KOPT-K1 (cell line): ENCODE results near the gene SLBP.

ENCODE experiments used
- H3K27ac ChIP-seq: fragments of 200-600 bp; sonication (generic); 2 replicates; pipeline ENCODE4 v1.5.1; 2016; ENCODE audit warnings: antibody characterized with exemption, mild to moderate bottlenecking, low read depth, low read length; ENCODE audit not compliant: poor library complexity, severe bottlenecking
- H3K36me3 ChIP-seq: fragments of 200-600 bp; sonication (generic); 2 replicates; pipeline ENCODE4 v1.5.1; 2017; ENCODE audit warnings: antibody characterized with exemption, mild to moderate bottlenecking, low read length, moderate library complexity; ENCODE audit not compliant: insufficient read depth
- H3K9me3 ChIP-seq: fragments of 200-600 bp; sonication (generic); 2 replicates; pipeline ENCODE4 v1.5.1; 2017; ENCODE audit warnings: antibody characterized with exemption, low read length, mild to moderate bottlenecking; ENCODE audit not compliant: insufficient read depth, poor library complexity, severe bottlenecking

SLBP gene

DNA sequence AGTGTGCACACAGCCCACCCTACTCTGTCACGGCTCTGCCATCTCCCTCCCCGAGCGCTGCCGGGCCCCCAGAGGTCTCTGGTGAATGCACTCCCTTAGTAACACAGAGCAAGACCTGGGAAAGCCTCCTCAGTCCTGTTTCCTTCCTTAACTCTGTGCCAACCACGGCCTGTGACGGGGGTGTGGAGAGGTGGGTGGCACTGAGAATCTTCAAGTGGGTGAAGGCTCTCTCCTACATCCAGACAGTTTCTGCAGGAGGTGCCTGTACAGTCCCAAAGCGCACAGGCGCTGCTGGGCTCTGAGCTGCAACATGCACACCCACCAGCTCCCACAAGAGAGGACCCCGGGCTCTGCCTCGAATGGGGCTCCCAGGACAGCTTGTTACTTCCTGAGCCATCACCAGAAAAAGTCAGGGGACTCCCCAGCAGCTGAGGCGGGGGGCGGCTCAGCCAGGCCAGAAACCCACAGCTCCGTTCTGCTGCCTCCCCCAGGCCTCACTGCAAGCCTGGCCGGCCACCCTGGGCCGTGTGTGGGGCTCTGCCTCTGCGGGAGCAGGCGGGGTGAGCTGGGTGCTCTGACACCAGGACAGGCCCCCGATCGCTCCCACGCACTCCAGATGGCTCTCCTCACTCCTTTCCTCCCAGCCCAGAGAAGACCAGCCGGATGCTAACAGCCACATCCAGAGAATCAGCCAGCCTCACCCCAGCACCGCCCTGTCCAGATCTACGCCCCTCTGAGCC lies 57.7 kb downstream of the SLBP start:
- no peak overlapping the region for H3K27ac ChIP-seq
- H3K9me3 ChIP-seq, result no peaks in the 10 kb centered on the region
- no peaks in the 10 kb centered on the region for H3K36me3 ChIP-seq

DNA sequence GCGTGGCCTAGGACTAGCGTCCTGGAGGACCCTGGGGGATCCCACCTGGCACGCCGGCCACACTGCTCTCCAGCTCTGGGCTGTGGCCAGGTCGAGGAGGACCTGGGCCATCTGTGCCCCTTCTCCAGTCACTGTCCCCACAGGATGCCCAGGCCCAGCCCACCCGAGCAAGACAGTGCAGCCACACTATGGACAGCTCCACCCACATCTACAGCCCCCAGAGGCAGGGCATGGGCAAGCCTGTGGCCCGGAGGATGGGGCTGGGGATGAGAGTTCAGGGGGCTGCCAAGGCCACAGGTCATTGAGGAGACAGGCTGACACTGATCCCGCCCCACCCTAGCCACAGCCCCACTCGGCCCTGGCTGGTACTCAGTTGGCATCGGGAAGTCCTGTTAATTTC lies 58.3 kb downstream of the SLBP start:
- Histone ChIP-seq H3K9me3 (no peaks in the 10 kb centered on the region), H3K36me3 (no peaks in the 10 kb centered on the region), H3K27ac (no peak overlapping the region)

- Histone ChIP-seq H3K9me3 (no peaks in the 10 kb centered on the region), H3K27ac (no peak overlapping the region), H3K36me3 (no peaks in the 10 kb centered on the region)
These were observed 60.0 kb downstream of the SLBP start for GRCh38 chr4:1652088-1652487.

- no peak overlapping the region for H3K27ac ChIP-seq
- no peaks in the 10 kb centered on the region for H3K9me3 ChIP-seq
- no peaks in the 10 kb centered on the region for H3K36me3 ChIP-seq
These were observed 60.5 kb downstream of the SLBP start for GRCh38 chr4:1651609-1652008.

DNA sequence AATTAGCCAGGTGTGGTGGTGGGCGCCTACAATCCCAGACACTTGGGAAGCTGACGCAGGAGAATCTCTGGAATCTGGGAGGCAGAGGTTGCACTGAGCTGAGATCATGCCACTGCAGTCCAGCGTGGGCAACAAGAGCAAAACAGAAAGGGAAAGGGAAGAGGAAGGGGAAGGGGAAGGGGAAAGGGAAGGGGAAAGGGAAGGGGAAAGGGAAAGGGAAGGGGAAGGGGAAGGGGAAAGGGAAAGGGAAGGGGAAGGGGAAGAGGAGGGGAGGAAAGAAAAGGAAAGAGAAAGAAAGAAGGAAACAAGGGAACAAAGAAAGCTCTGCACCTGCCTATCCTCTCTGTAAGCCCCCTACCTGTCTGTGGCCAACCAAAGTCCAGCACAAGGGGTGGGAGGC lies 63.2 kb downstream of the SLBP start:
- Histone ChIP-seq H3K9me3 (no peaks in the 10 kb centered on the region), H3K36me3 (no peaks in the 10 kb centered on the region), H3K27ac (no peak overlapping the region)

- H3K36me3 ChIP-seq, result no peaks in the 10 kb centered on the region
These were observed 64.7 kb downstream of the SLBP start for GRCh38 chr4:1647432-1647831.

DNA sequence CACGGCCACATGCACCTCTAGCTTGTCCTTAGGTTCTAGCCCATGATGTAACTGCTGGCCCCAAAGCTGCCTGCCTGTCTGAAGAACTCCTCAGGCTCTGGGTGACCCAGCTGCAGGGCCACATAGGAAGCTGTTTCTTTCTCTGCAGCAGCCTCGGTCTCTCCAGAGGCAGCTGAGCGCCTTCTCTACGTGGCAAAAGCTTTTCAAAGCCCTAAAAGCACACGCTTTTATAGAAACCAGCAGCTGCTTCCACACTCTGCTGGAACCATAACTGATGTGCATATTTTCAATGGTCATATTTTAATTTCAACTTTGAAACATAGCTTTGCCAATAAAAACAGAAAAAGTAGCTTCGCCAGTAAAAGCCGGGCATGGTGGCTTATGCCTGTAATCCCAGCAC lies 65.4 kb downstream of the SLBP start:
- Histone ChIP-seq H3K27ac (no peak overlapping the region), H3K9me3 (no peaks in the 10 kb centered on the region), H3K36me3 (no peaks in the 10 kb centered on the region)

More at GRCh38 chr4:1647432-1647831, 64.7 kb downstream of the SLBP start:
- no peaks in the 10 kb centered on the region for H3K9me3 ChIP-seq
- H3K27ac ChIP-seq, result no peak overlapping the region

DNA sequence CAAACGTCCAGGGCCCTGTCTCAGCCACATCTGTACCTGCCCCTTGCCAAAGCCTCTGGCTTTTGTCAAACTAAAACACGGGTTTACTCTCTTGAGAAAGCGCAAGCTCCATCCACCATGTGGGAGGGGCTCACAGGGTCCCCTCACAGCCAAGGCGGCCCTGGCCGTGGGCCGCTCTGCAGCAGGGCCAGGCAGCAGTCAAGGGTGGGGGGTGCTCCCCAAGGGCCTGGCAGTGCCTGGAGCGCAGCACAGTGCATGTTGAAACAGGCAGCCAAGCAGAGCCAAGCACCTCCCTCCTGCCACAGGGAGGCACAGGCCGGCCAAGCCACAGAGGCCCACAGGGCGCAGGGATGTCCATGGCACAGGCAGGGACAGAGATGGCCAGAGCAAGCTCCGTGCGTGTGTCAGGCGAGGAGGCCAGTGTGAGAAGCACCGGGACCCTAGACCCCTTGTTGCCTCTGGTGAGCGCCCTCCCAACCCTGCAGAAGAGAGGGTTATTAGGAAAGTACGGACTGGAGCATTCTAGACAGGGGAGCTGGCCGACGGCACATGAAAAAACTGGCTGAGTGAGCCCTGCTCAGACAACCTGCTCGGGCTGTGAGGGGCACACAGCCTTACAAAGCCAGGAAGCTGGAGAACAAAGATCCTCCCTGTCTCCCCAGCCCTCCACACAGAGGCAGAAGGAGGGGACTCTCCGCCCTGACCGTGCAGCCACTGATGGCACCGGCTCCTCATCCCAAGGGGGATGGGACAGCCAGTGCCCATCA lies 67.0 kb downstream of the SLBP start:
- no peak overlapping the region for H3K27ac ChIP-seq
- no peaks in the 10 kb centered on the region for H3K36me3 ChIP-seq
- H3K9me3 ChIP-seq, result no peaks in the 10 kb centered on the region

DNA sequence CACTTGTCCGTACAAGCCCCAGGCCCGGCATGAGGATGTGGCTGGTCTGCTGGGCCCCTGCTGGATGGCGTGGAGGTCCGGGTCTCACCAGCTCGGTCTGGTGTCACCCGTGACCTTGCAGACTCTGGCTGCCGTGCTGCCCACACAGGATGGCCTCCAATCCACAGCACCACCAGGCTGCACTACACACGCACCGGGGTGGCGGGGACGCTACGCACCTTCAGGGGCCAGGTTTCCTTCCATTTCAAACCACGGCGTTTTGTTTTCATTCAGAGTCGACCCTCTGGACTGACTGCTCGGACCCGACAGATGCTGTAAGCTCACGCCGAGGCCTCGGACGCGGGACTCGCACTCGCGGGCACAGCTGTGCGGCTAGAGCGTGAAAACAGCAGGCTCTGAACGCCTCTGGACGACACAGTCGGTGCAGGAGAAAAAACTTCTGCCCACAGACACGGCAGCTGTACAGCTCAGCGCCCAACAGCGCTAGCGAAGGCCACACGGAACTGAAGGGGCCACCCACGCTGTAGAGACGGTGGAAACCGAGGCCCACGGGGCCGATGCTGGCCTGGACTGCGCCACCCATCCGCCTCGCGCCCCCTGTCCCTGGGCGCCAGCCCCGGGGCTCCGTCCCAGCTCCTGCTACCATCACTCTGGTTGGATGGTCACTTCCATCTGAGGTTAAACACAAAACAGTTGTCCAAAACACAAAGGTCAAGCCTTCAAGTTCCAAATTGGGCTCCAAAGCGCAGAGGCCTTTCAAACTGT lies 68.0 kb downstream of the SLBP start:
- no peak overlapping the region for H3K27ac ChIP-seq
- no peaks in the 10 kb centered on the region for H3K36me3 ChIP-seq
- no peaks in the 10 kb centered on the region for H3K9me3 ChIP-seq
